COR-L47 (cell line): ENCODE measurements around the gene TMED10.
"Not testable (repeated sequence)": the region's sequence is repeated elsewhere in the genome, so short reads cannot be mapped to it uniquely, and the experiment has no call there.

Experiments
- DNase-seq: peaks from one replicate; lab custom pipeline; 2025; lab: John Stamatoyannopoulos, UW

TMED10 gene

DNA sequence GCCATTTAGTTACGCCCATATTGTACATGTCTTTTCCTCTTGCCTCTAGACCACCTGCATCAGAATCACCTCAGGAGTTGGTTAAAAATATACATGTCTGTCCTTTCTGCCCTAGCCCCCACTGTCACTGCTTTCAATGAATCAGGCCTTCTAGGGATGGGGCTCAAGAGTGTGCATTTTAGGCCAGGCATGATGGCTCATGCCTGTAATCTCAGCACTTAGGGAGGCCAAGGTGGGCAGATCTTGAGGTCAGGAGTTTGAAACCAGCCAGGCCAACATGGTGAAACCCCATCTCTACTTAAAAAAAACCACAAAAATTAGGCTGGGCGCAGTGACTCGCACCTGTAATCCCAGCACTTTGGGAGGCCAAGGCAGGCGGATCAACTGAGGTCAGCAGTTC is 13.6 kb upstream of the TMED10 start:
- no peak for DNase-seq

DNA sequence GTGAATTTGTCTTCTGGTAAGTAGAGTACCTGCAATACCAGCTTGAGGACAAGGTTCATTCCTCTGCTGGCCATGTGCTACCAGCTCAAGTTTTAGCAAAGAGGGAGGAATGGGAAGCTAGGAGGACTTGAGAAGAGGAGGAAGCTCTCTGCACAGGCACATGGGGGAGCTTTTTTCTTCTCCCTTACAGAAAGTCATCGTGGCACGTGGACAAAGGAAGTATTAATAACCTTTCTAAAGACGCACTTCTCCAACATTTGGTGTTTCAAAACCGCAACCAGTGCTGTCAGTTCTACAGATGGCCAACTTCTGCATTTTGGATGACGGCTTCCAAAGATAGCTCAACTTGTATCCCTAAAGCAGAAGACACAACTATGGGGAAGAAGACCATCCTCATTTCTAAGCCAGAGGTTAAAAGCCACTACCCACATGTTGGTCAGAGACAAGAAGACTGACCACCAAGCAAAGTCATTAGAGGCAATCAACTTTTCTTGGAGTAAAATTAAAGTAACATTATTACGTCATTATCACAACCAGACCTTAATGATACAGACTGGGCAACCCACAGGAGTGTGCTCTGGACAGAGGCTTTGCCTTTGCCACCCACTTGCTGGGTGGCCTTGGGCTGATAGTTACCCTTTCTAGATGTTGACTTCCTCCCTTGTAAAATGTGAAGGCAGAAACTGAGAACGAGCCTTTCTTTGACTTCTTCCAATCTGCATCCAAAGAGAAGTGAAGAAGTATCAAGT is 12.3 kb upstream of the TMED10 start:
- DNase-seq = no peak

DNA sequence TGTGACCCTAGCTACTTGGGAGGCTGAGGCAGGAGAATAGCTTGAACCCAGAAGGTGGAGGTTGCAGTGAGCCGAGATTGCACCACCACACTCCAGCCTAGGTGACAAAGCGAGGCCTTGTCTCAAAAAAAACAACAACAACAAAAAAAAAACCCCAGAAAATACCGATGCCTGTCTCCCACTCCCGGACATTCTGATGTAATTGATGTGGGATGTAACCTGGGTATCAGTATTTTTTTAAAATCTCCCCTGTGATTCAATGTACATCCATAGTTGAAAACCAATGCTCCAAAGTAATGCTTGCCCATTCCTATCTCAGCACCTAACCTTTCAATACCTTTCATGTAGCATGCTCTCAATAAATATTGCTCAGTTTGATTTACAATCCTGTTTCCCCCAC is 11.7 kb upstream of the TMED10 start:
- DNase-seq = no peak

DNA sequence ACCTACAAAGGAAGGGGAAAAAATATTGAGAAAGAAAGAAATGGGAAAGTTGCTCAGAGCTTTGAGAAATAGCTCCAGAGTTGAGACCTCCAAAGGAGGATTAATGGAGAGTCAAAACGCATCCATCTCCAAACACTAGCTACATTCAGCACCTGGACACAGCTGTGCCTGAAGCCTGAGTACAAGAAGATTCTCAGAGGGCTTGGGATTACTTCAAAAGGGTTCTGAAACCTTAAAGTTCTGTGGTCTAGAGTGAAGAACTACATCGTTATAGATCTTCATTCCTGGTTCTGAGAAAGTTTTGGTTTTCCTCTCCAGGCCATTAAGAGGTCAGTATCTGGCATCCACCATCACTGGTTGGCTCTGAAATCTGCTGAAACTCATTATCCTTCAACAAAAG is 10.5 kb upstream of the TMED10 start:
- DNase-seq = no peak

DNA sequence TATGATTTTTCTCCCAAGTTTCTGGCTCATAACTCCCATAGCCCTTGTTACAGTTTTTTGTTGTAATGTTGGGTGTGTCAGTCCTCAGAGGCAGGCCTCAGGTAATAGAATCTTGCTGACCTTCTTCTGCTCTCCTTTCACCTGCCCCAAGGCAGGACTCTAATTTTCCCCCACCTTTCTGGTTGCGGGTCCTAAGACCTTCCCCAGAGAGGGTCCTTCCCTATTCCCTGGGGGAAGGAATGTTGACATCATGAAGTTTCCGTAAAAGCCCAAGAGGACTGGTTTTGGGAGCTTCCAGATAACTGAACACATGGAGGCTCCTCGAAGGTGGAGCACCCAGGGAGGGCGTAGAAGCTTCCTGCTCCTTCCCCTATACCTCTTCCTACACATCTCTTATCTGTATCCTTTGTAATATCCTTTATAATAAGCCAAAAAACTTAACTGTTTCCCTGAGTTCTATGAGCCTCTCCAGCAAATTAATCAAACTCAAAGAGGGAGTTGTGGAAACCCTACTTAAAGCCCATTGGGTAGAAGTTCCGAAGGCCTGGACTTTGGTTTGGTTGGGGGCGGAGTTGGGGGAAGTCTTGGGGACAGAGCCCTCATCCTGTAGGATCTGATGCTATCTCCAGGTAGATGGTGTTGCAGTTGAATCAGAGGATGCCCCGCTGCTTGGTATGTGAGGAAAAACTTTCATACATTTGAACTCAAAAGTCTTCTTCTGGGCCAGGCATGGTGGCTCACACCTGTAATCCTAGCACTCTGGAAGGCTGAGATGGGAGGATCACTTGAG is 9.0 kb upstream of the TMED10 start:
- DNase-seq = no peak

- DNase-seq = no peak
Measured at GRCh38 chr14:75184492-75184891, 8.1 kb upstream of the TMED10 start.

DNA sequence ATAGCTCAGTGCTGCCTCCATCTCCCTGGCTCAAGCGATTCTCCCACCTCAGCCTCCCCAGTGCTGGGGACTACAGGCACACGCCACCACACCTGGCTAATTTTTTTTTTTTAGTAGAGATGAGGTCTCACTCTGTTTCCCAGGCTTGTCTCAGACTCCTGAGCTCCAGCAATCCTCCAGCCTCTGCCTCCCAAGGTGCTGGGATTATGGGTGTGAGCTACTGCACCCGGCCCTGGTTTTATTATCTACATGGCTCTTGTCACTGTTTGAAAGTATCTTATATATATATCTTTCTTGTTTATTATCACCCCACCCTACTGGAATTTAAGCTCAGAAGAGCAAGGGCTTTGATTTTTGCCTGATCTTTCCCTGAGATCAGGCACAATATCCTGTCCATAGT is 7.6 kb upstream of the TMED10 start:
- DNase-seq = no peak

DNA sequence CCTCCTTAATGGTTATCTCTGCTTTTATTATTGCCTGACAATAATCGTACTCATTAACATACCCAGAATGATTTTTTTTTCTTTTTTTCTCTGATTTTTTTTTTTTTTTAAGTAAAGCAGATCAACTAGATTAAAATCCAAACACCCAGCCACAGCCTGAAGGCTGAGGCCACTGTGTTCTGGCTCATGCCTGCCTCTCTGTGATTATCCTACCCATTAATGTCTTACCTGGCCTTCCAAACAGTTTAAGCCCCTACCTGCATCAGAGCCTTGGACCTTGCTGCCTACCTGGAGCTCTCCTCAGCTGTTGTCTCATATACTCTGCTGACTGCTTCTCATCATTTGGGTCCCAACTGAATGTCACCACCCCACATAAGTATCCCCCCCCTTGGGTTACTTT is 6.8 kb upstream of the TMED10 start:
- no peak for DNase-seq

DNA sequence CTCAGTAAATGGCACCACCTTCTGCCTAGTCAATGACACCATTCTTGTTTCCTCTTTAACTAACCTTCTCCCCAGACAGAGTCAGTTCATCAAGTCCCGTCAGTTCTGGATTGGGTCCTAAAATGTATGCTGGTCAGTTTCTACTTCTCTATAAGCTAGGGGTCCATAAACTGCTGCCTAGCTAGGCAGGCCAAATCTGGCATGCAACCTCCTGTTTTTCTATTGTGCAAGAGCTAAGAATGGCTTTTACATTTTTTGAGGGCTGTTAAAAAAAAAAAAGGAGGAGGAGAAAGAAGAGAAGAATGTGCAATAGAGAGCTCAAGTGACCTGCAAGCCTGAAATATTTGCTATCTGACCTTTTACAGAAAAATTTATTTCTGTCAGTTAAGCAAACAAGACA is 6.4 kb upstream of the TMED10 start:
- DNase-seq = no peak

- not testable (repeated sequence) for DNase-seq
Measured at GRCh38 chr14:75182163-75182562, 5.8 kb upstream of the TMED10 start.

- no peak for DNase-seq
Measured at GRCh38 chr14:75181293-75182062, 5.1 kb upstream of the TMED10 start.

DNA sequence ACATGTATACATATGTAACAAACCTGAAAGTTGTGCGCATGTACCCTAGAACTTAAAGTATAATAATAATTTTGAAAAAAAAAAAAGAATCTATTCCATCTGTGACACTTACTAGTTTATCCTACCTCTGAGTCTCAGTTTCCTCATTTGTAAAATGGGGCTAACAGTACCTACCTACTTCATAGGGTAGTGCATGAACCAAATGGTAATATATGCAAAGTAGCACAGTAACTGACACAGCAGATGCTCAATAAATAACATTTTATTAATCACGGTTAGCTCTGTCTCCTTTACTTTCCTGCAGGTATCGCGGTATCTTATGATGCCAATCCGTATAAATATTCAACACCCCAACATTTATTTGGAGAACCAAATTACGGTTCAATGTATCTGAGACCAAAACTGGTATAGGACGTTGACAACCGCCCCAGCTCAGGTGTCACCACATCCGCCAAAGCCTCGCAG is 703 bp downstream of the TMED10 start:
- DNase-seq = no peak

GRCh38 chr14:75174066-75174465 is 2.3 kb downstream of the TMED10 start:
- DNase-seq = no peak

- no peak for DNase-seq
Measured at GRCh38 chr14:75170772-75171171, 5.6 kb downstream of the TMED10 start.

GRCh38 chr14:75168586-75169335 is 7.7 kb downstream of the TMED10 start:
- no peak for DNase-seq

- no peak for DNase-seq
Measured at GRCh38 chr14:75167325-75167724, 9.1 kb downstream of the TMED10 start.

- DNase-seq = no peak
Measured at GRCh38 chr14:75165586-75166391, 10.6 kb downstream of the TMED10 start.

DNA sequence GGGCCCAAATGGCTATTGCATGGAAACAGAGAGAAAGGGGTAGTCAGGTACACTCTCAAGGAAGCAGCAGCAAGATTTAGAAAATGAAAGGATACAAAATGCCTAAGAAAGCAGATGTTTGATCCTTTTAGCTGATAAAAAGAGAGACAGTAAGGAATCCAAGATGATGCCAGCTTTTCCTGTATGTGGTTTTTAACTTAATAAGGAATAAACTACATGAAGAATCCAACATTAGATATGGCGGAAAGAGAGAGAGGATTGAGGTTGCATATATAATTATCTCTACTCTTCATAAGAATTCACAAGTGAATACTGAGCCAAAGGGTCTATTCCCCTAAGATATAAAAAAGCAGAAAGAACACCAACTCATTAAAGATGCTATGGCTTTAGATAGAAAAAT is 11.6 kb downstream of the TMED10 start:
- DNase-seq = no peak

DNA sequence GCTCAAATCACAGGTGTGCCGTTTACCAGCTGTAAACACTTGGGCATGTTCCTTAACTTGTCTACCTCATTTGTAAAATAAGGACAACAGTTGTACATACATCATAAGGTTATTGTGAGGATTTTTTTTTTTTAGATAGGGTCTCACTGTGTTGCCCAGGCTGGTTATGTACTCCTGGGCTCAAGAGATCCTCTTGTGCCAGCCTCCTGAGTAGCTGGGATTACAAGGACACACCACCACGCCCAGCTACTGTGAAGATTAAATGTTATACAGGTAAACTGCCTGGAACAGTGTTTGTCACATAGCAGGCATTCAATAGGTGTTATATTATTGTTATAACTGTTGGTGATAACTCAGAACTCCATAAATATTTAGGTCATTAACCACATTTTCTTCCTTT is 12.7 kb downstream of the TMED10 start:
- DNase-seq = no peak

- DNase-seq = no peak
Measured at GRCh38 chr14:75162631-75163030, 13.8 kb downstream of the TMED10 start.
